MM.1S (cell line): Measurements from ENCODE around the gene OXSR1.

Experiments
- CTCF ChIP-seq: fragments of 300-600 bp; sonication (generic); IDR thresholded peaks from 2 replicates; pipeline ENCODE4 v1.5.1; 2016; ENCODE audit warnings: antibody characterized with exemption, low read length, mixed read lengths
- EZH2phosphoT487 ChIP-seq: fragments of 300-600 bp; sonication (generic); IDR thresholded peaks from 2 replicates; pipeline ENCODE4 v1.6.1; 2018; ENCODE audit warnings: antibody characterized with exemption, low read length

GRCh38 chr3:38119248-38119544 is 46.1 kb upstream of the OXSR1 start:
- no peak for TF ChIP-seq CTCF
- no peak for TF ChIP-seq EZH2phosphoT487
